Measurements from ENCODE around the gene UAP1L1. TPM values are rescaled to one million over a fixed set of nuclear protein-coding genes. Genes with fewer than 3 reads are reported as not detected.
"Not testable (repeated sequence)": the region's sequence is repeated elsewhere in the genome, so short reads cannot be mapped to it uniquely, and the experiment has no call there.

UAP1L1 gene
- total RNA-seq, 1 donor from 2014 or later: 17.2 TPM

DNA sequence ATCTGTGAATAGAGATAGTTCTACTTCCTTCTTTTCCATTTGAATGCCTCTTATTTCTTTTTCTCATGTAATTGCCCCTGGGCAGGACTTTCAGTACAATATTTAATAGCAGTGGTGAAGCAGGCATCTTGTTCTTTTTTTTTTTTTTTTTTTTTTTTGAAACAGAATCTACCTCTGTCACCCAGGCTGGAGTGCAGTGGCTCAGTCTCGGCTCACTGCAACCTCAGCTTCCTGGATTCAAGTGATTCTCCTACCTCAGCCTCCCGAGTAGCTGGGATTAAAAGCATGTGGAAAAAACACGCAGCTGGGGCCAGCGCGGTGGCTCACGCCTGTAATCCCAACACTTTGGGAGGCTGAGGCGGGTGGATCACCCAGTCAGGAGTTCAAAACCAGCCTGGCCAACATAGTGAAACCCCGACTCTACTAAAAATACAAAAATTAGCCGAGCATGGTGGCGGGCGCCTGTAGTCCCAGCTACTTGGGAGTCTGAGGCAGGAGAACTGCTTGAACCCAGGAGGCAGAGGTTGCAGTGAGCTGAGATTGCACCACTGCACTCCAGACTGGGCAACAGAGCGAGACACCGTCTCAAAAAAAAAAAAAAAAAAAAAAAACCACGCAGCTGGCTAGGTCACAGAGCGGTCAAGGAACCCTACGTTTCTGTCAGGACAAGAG, 45.6 kb downstream of the UAP1L1 start:
- peak overlapping the region; percentile 88 for H3K27ac Mint-ChIP-seq
- not testable (repeated sequence) for H3K36me3 Mint-ChIP-seq (ENCODE audit: low read depth); H3K27me3 Mint-ChIP-seq; DNase-seq; H3K9me3 Mint-ChIP-seq
- H3K4me1 Mint-ChIP-seq: peaks cover 64% of the 10 kb centered on the region
- intact Hi-C loops (cut with micrococcal nuclease): loop anchor here (10.0 kb wide), 1 partner anchor 78 kb away; the partner anchor contains the start of gene NPDC1
- ChIA-PET POLR2A (interaction anchor here (0.6 to 1.8 kb wide), 13 partner anchors 14 to 781 kb away, joined by 3 to 29 read pairs (median 5); partner anchors contain the start of genes MAN1B1, RNF224, SAPCD2 and SSNA1), CTCF (interaction anchor here (1.2 kb wide), 1 partner anchor 104 kb away, joined by 5 read pairs; the partner anchor contains the start of gene RNF224)
- peak overlapping the region; percentile 69 for H3K4me3 Mint-ChIP-seq
- ATAC-seq (ENCODE audit: low read depth): peak; percentile 6

DNA sequence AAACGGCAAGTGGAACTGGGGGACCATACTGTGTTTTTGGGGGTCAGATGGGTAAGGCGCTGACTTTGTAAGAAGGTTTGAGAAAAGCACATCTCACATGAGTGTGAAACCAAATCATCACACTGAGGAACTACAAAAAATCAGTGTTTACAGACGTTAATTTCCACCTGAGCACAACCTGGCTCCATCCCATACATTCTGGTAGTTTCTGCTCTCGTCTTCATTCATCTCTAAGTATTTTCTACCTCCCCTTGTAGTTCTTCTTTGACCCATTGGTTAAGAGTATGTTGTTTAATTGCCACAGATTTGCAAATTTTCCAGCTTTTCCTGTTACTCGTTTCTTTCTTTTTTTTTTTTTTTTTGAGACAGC, 46.1 kb downstream of the UAP1L1 start:
- peaks cover 69% of the 10 kb centered on the region for H3K4me1 Mint-ChIP-seq
- H3K27ac Mint-ChIP-seq: peak overlapping the region; percentile 88
- no peaks in the 10 kb centered on the region for H3K36me3 Mint-ChIP-seq (ENCODE audit: low read depth)
- H3K4me3 Mint-ChIP-seq: peak overlapping the region; percentile 39
- no peak for DNase-seq
- ChIA-PET POLR2A (interaction anchor here (0.6 to 1.8 kb wide), 10 partner anchors 10 to 117 kb away, joined by 3 to 29 read pairs (median 6); partner anchors contain the start of genes MAN1B1, SAPCD2 and TUBB4B), CTCF (no interaction called here)
- ATAC-seq (ENCODE audit: low read depth): no peak
- TF ChIP-seq, protein P1, sequence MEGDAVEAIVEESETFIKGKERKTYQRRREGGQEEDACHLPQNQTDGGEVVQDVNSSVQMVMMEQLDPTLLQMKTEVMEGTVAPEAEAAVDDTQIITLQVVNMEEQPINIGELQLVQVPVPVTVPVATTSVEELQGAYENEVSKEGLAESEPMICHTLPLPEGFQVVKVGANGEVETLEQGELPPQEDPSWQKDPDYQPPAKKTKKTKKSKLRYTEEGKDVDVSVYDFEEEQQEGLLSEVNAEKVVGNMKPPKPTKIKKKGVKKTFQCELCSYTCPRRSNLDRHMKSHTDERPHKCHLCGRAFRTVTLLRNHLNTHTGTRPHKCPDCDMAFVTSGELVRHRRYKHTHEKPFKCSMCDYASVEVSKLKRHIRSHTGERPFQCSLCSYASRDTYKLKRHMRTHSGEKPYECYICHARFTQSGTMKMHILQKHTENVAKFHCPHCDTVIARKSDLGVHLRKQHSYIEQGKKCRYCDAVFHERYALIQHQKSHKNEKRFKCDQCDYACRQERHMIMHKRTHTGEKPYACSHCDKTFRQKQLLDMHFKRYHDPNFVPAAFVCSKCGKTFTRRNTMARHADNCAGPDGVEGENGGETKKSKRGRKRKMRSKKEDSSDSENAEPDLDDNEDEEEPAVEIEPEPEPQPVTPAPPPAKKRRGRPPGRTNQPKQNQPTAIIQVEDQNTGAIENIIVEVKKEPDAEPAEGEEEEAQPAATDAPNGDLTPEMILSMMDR (IDR thresholded peaks at IDR 0.05): no peak
- intact Hi-C loops (cut with micrococcal nuclease): loop anchor here (10.0 kb wide), 1 partner anchor 79 kb away; the partner anchor contains the start of gene NPDC1
- H3K9me3 Mint-ChIP-seq: no peaks in the 10 kb centered on the region
- no peaks in the 10 kb centered on the region for H3K27me3 Mint-ChIP-seq

DNA sequence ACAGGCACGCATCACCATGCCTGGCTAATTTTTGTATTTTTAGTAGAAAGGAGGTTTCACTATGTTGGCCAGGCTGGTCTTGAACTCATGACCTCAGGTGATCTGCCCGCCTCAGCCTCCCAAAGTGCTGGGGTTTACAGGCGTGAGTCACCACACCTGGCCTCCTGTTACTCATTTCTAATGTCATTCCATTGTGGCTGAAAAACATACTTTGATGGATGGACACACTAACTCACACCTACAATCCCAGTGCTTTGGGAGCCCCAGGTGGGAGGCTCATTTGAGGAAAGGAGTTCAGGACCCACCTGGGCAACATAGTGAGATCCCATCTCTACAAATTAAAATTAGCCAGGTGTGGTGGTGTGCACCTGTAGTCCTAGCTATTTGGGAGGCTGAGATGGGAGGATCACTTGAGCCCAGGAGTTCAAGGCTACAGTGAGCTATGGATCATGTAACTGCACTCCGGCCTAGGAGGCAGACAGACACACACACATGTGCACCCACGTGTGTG, 46.7 kb downstream of the UAP1L1 start:
- H3K4me3 Mint-ChIP-seq; H3K27me3 Mint-ChIP-seq; H3K9me3 Mint-ChIP-seq; CTCF ChIA-PET; H3K36me3 Mint-ChIP-seq (ENCODE audit: low read depth); ATAC-seq (ENCODE audit: low read depth); DNase-seq; H3K27ac Mint-ChIP-seq: not testable (repeated sequence)
- POLR2A ChIA-PET: interaction anchor here (0.6 to 1.8 kb wide), 5 partner anchors 10 to 116 kb away, joined by 3 to 29 read pairs (median 4); no protein-coding TSS in a partner anchor
- intact Hi-C loops (cut with micrococcal nuclease): loop anchor here (10.0 kb wide), 1 partner anchor 79 kb away; the partner anchor contains the start of gene NPDC1
- H3K4me1 Mint-ChIP-seq: peaks cover 70% of the 10 kb centered on the region

DNA sequence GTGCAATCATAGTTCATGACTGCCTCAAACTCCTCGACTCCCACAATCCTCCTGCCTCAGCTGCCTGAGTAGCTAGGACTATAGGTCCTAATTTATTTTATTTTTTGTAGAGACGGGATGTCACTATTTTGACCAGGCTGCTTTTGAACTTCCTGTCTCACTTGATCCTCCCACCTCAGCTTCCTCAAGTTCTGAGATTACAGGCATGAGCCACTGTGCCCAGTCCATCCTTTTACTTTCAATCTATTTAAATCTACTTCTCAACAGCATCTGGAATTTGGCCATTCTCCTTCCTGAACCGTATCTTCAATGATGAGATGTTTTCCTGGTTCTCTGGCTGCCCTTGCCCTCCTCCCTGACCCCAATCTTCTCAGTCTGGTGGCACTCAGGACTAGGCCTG, 49.5 kb downstream of the UAP1L1 start:
- H3K4me3 Mint-ChIP-seq: peak overlapping the region; percentile 82
- H3K27ac Mint-ChIP-seq: peak overlapping the region; percentile 88
- H3K36me3 Mint-ChIP-seq (ENCODE audit: low read depth): peaks cover 2% of the 10 kb centered on the region
- H3K27me3 Mint-ChIP-seq: no peaks in the 10 kb centered on the region
- no peaks in the 10 kb centered on the region for H3K9me3 Mint-ChIP-seq
- intact Hi-C loops (cut with micrococcal nuclease): loop anchor here (5.0 to 10.0 kb wide), 3 partner anchors 41 to 151 kb away; partner anchors contain the start of genes NPDC1 and TOR4A
- ChIA-PET POLR2A (interaction anchor here (0.6 to 1.7 kb wide), 10 partner anchors 10 to 172 kb away, joined by 3 to 9 read pairs (median 7); partner anchors contain the start of genes LRRC26 and SSNA1), CTCF (interaction anchor here (0.8 kb wide), 1 partner anchor 110 kb away, joined by 3 read pairs; no protein-coding TSS in a partner anchor)
- peaks cover 54% of the 10 kb centered on the region for H3K4me1 Mint-ChIP-seq
- TF ChIP-seq, protein P1 (IDR thresholded peaks at IDR 0.05): no peak
- ATAC-seq (ENCODE audit: low read depth): no peak
- no peak for DNase-seq

DNA sequence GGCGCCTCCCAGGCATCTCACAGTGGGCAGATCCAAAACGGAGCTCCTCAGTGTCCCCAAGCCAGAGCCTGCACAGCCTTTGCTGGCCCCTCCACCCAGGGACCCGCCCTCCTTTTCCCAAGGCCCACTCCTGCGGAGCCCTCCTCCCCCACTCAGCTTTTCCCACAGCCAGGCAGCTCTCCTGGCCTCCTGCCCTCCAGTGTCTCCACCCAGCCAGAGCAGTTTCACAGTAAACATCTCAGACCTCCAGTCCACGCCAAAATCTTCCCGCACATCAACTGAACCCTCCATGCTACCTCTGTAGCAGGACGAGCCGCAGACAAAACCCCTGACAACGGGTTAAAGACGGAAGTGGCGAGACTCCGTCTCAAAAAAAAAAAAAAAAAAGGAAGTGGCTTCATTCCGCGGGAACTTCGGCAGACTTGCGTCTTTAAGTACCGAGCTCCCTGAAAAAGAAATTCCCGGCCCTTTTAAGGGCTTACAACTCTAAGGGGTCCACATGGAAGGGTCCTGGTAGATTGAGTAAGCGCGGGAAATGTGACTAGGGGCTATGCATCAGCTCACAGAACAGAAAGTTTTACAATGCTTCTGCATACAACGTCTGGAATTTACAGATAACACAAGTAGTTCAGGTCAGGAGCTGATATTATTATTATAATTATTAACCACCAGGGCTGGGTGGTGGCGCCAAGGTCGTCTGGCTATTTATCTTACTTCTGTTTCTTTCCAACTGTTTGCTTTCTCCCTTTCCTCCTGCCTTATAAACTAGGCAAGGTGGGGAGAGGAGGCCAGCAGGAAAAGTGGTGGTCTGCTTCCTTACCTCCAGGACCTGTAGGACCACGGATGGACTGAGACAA, 50.2 kb downstream of the UAP1L1 start:
- Mint-ChIP-seq H3K4me3 (peak overlapping the region; percentile 82), H3K4me1 (peaks cover 47% of the 10 kb centered on the region), H3K27me3 (no peaks in the 10 kb centered on the region), H3K9me3 (no peaks in the 10 kb centered on the region), H3K27ac (peak overlapping the region; percentile 88), H3K36me3 (ENCODE audit: low read depth) (peaks cover 2% of the 10 kb centered on the region)
- intact Hi-C loops (cut with micrococcal nuclease): loop anchor here (2.0 to 10.0 kb wide), 4 partner anchors 40 to 150 kb away; partner anchors contain the start of genes NPDC1, TOR4A and TPRN
- DNase-seq: no peak
- POLR2A ChIA-PET: interaction anchor here (0.6 to 3.5 kb wide), 19 partner anchors 9 to 449 kb away, joined by 3 to 42 read pairs (median 5); partner anchors contain the start of genes LRRC26, SSNA1 and TUBB4B
- TF ChIP-seq, protein P1 (IDR thresholded peaks at IDR 0.05): no peak
- CTCF ChIA-PET: interaction anchor here (0.8 to 1.2 kb wide), 2 partner anchors 81 to 109 kb away, joined by 3 to 4 read pairs; no protein-coding TSS in a partner anchor
- peak; percentile 8 for ATAC-seq (ENCODE audit: low read depth)

Measured in activated B cell treated with CpG ODN at 0.5 μM for 24 hours (primary cell).